ENCODE results near the gene MRPS7.

MRPS7 gene

DNA sequence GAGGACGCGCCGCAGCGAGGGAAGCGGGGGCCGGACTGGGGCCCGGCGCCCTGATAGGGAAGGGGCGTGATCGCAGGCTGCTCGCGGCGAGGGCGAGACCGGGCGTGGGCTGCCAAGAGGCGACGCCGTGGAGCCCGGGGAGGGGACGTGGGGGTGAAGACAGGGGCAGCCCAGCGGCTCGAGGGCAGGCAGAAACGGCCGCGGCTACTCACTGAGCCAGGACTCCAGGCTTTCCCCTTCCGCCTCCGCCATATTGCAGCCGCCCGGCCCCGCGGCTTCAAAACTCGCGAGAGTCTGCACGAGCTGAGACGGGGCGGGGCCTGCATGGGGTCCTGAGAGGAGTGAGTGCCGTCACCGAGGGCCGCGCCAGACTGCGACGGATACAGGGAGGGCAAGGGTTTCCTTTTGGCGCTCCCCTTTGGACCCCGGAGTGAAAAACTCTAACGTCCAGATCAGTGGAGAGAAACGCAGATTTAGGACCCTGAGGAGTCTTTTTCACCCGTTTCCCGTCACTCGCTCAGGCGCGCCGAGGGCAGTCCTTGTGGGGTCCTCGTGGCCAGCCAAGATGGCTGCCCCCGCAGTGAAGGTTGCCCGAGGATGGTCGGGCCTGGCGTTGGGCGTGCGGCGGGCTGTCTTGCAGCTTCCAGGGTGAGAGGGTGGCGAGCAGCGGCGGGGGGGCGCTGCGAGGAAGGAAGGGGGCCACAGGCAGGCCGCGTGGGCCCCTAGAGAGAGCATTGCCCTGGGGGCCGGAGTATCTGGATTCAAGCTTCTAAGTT is at the start of gene MRPS7, which contains the start of gene GGA3:
TSS of gene MRPS7 (plus strand) at position 544 of the 776 bp plus-strand sequence. CDS start at position 566, 22 bp downstream.
TSS of gene GGA3 (minus strand) at position 271 of the 776 bp plus-strand sequence. CDS start at position 252, 19 bp downstream.
- TF ChIP-seq, protein P1, sequence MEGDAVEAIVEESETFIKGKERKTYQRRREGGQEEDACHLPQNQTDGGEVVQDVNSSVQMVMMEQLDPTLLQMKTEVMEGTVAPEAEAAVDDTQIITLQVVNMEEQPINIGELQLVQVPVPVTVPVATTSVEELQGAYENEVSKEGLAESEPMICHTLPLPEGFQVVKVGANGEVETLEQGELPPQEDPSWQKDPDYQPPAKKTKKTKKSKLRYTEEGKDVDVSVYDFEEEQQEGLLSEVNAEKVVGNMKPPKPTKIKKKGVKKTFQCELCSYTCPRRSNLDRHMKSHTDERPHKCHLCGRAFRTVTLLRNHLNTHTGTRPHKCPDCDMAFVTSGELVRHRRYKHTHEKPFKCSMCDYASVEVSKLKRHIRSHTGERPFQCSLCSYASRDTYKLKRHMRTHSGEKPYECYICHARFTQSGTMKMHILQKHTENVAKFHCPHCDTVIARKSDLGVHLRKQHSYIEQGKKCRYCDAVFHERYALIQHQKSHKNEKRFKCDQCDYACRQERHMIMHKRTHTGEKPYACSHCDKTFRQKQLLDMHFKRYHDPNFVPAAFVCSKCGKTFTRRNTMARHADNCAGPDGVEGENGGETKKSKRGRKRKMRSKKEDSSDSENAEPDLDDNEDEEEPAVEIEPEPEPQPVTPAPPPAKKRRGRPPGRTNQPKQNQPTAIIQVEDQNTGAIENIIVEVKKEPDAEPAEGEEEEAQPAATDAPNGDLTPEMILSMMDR (IDR thresholded peaks at IDR 0.05; ENCODE audit: borderline replicate concordance, insufficient read depth, low read depth, low read length), result no peak
- peak within 1 kb of the TSS; percentile 97 for H3K4me3 ChIP-seq (ENCODE audit: low read depth, low read length)

GRCh38 chr17:75218131-75218530 is 43.5 kb upstream of the MRPS7 start:
- TF ChIP-seq, protein P1 (IDR thresholded peaks at IDR 0.05; ENCODE audit: borderline replicate concordance, insufficient read depth, low read depth, low read length), result no peak
- H3K4me3 ChIP-seq (ENCODE audit: low read depth, low read length), result no peak overlapping the region

- TF ChIP-seq, protein P1 (IDR thresholded peaks at IDR 0.05; ENCODE audit: borderline replicate concordance, insufficient read depth, low read depth, low read length), result no peak
- no peak overlapping the region for H3K4me3 ChIP-seq (ENCODE audit: low read depth, low read length)
Observed at GRCh38 chr17:75219815-75220214, 41.9 kb upstream of the MRPS7 start.

- TF ChIP-seq, protein P1 (IDR thresholded peaks at IDR 0.05; ENCODE audit: borderline replicate concordance, insufficient read depth, low read depth, low read length), result no peak
- no peak overlapping the region for H3K4me3 ChIP-seq (ENCODE audit: low read depth, low read length)
Observed at GRCh38 chr17:75225016-75225415, 36.7 kb upstream of the MRPS7 start.

DNA sequence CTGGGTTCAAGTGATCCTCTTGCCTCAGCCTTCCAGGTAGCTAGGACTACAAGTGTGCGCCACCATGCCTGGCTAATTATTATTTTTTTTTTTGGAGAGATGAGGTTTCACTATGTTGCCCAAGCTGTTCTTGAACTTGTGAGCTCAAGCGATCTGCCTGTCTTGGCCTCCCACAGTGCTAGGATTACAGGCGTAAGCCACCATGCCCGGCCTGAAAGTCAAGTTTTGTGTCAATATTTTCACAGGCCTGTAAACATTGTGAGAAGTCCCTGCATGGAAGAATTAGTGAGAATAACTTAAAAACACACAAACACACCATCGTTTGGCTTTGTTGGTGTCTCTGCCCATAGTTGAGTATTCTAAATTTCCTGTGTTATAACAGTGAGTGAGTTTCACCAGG is 34.0 kb upstream of the MRPS7 start:
- H3K4me3 ChIP-seq (ENCODE audit: low read depth, low read length), result no peak overlapping the region
- TF ChIP-seq, protein P1 (IDR thresholded peaks at IDR 0.05; ENCODE audit: borderline replicate concordance, insufficient read depth, low read depth, low read length), result no peak

DNA sequence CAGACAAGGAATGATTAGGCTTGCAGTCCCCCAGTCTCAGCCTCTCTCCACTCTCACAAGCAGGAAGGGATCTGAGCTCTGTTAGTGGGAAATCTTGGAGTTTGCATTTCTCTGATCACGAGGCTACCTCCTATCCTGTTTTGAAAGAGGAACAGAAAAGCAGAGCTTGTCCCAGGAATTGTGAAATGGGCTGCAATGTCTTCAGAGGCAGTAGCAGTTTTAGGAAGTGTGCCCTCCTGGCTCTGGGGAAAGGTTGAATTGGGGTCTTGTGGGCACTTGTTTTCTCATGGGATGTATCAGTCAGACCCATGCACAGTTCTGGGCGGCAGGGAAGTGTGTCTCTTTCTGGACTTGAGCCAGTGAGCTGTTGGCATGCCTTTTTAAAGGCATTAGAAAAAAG is 33.4 kb upstream of the MRPS7 start:
- H3K4me3 ChIP-seq (ENCODE audit: low read depth, low read length), result no peak overlapping the region
- TF ChIP-seq, protein P1 (IDR thresholded peaks at IDR 0.05; ENCODE audit: borderline replicate concordance, insufficient read depth, low read depth, low read length), result no peak

- TF ChIP-seq, protein P1 (IDR thresholded peaks at IDR 0.05; ENCODE audit: borderline replicate concordance, insufficient read depth, low read depth, low read length), result no peak
- H3K4me3 ChIP-seq (ENCODE audit: low read depth, low read length), result no peak overlapping the region
Observed at GRCh38 chr17:75228847-75229246, 32.8 kb upstream of the MRPS7 start.
